Measurements from ENCODE around the gene DENND1B.

DNA sequence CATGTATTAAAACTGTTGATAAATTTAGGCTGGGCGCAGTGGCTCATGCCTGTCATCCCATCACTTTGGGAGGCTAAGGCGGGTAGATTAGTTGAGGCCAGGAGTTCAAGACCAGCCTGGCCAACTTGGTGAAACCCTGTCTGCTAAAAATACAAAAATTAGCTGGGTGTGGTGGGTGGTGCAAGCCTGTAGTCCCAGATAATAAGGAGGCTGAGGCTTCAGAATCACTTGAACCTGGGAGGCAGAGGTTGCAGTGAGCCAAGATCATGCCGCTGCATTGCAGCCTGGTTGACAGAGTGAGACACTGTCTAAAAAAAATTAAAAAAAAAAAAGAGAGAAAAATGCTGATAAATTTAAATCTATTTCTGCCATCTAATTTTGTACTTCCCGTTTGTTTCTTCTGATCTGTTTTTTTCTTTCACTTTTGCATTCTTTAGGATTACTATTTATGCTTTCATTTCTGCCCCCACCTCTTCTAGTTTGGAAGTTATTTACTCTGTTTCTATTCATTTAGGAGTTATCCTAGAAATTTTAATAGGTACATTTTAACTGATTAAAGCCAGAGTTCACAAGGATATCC is 3.2 kb upstream of the DENND1B start:
- TF ChIP-seq POLR2A (IDR thresholded peaks at IDR 0.05; ENCODE audit: low read depth, low read length), result no peak
- no peak for TF ChIP-seq POLR2AphosphoS5 (IDR thresholded peaks at IDR 0.05; ENCODE audit: low read depth, low read length)
- TF ChIP-seq TAF1 (IDR thresholded peaks at IDR 0.05; ENCODE audit: low read depth, low read length), result no peak
- no peak for TF ChIP-seq SPI1 (IDR thresholded peaks at IDR 0.05; ENCODE audit: low read depth, low read length)
- TF ChIP-seq POU2F2 (IDR thresholded peaks at IDR 0.05; ENCODE audit: low read depth, low read length), result no peak
- no peak for TF ChIP-seq PAX5 (IDR thresholded peaks at IDR 0.05; ENCODE audit: insufficient read depth, low read length, severe bottlenecking)

Data from GM12891 (cell line).